NCI-H1092 treated with DMSO at 0.1 percent for 48 hours (cell line): ENCODE results near the gene CYSTM1.
A peak's percentile ranks its signal among the peaks of the same experiment; 100 is the strongest.

Experiments used
- DNase-seq: peaks from one replicate; lab custom pipeline; 2025; lab: John Stamatoyannopoulos, UW

The CYSTM1 gene

GRCh38 chr5:140236891-140237598 lies 62.1 kb downstream of the CYSTM1 start:
- no peak for DNase-seq

GRCh38 chr5:140238756-140239155 lies 63.8 kb downstream of the CYSTM1 start:
- no peak for DNase-seq

GRCh38 chr5:140239461-140239860 lies 64.5 kb downstream of the CYSTM1 start:
- no peak for DNase-seq

- peak; percentile 28 for DNase-seq
Measured at GRCh38 chr5:140239939-140240700, 65.1 kb downstream of the CYSTM1 start.

- peak; percentile 79 for DNase-seq
Measured at GRCh38 chr5:140240987-140241706, 66.2 kb downstream of the CYSTM1 start.

- DNase-seq: no peak
Measured at GRCh38 chr5:140242099-140242498, 67.1 kb downstream of the CYSTM1 start.

GRCh38 chr5:140242890-140243585 lies 68.0 kb downstream of the CYSTM1 start:
- peak; percentile 6 for DNase-seq

- DNase-seq: peak; percentile 94
Measured at GRCh38 chr5:140243706-140244250, 68.8 kb downstream of the CYSTM1 start.

GRCh38 chr5:140244525-140245025 lies 69.6 kb downstream of the CYSTM1 start:
- peak; percentile 73 for DNase-seq

- DNase-seq: no peak
Measured at GRCh38 chr5:140245341-140245740, 70.4 kb downstream of the CYSTM1 start.

- DNase-seq: no peak
Measured at GRCh38 chr5:140245926-140246325, 70.9 kb downstream of the CYSTM1 start.

- no peak for DNase-seq
Measured at GRCh38 chr5:140246378-140247122, 71.6 kb downstream of the CYSTM1 start.

GRCh38 chr5:140248414-140248813 lies 73.4 kb downstream of the CYSTM1 start:
- DNase-seq: no peak

GRCh38 chr5:140249536-140249935 lies 74.5 kb downstream of the CYSTM1 start:
- no peak for DNase-seq

- DNase-seq: no peak
Measured at GRCh38 chr5:140250386-140250785, 75.4 kb downstream of the CYSTM1 start.

GRCh38 chr5:140251527-140251973 lies 76.6 kb downstream of the CYSTM1 start:
- no peak for DNase-seq

GRCh38 chr5:140252470-140253126 lies 77.6 kb downstream of the CYSTM1 start:
- DNase-seq: no peak

GRCh38 chr5:140253985-140254384 lies 79.0 kb downstream of the CYSTM1 start:
- DNase-seq: no peak

- no peak for DNase-seq
Measured at GRCh38 chr5:140255460-140256157, 80.6 kb downstream of the CYSTM1 start.

GRCh38 chr5:140256726-140257125 lies 81.7 kb downstream of the CYSTM1 start:
- DNase-seq: no peak
